ENCODE data around the gene NBPF6.
"Not testable (repeated sequence)": the region's sequence is repeated elsewhere in the genome, so short reads cannot be mapped to it uniquely, and the experiment has no call there.

Gene NBPF6

GRCh38 chr1:108463962-108464361 lies 13.8 kb downstream of the NBPF6 start:
- H3K4me1 ChIP-seq (ENCODE audit: control insufficient read depth, insufficient read depth, low read length); H3K9ac ChIP-seq (ENCODE audit: low read depth, low read length); H3K9me3 ChIP-seq (ENCODE audit: control insufficient read depth, insufficient read depth, low read length); H3K36me3 ChIP-seq (ENCODE audit: control insufficient read depth, insufficient read depth, low read length); H3K27me3 ChIP-seq (ENCODE audit: control insufficient read depth, insufficient read depth, low read length); H3K4me3 ChIP-seq (ENCODE audit: low read depth, low read length): not testable (repeated sequence)

GRCh38 chr1:108466166-108466565 lies 16.0 kb downstream of the NBPF6 start:
- not testable (repeated sequence) for H3K36me3 ChIP-seq (ENCODE audit: control insufficient read depth, insufficient read depth, low read length); H3K4me3 ChIP-seq (ENCODE audit: low read depth, low read length); H3K9me3 ChIP-seq (ENCODE audit: control insufficient read depth, insufficient read depth, low read length); H3K9ac ChIP-seq (ENCODE audit: low read depth, low read length); H3K27me3 ChIP-seq (ENCODE audit: control insufficient read depth, insufficient read depth, low read length); H3K4me1 ChIP-seq (ENCODE audit: control insufficient read depth, insufficient read depth, low read length)

- H3K4me1 ChIP-seq (ENCODE audit: control insufficient read depth, insufficient read depth, low read length); H3K27me3 ChIP-seq (ENCODE audit: control insufficient read depth, insufficient read depth, low read length); H3K9me3 ChIP-seq (ENCODE audit: control insufficient read depth, insufficient read depth, low read length); H3K4me3 ChIP-seq (ENCODE audit: low read depth, low read length); H3K9ac ChIP-seq (ENCODE audit: low read depth, low read length); H3K36me3 ChIP-seq (ENCODE audit: control insufficient read depth, insufficient read depth, low read length): not testable (repeated sequence)
Measured at GRCh38 chr1:108467155-108467554, 17.0 kb downstream of the NBPF6 start.

- H3K36me3 ChIP-seq (ENCODE audit: control insufficient read depth, insufficient read depth, low read length); H3K9me3 ChIP-seq (ENCODE audit: control insufficient read depth, insufficient read depth, low read length); H3K4me3 ChIP-seq (ENCODE audit: low read depth, low read length); H3K27me3 ChIP-seq (ENCODE audit: control insufficient read depth, insufficient read depth, low read length); H3K4me1 ChIP-seq (ENCODE audit: control insufficient read depth, insufficient read depth, low read length); H3K9ac ChIP-seq (ENCODE audit: low read depth, low read length): not testable (repeated sequence)
Measured at GRCh38 chr1:108470750-108471149, 20.6 kb downstream of the NBPF6 start.

GRCh38 chr1:108474516-108474915 lies 24.4 kb downstream of the NBPF6 start:
- not testable (repeated sequence) for H3K27me3 ChIP-seq (ENCODE audit: control insufficient read depth, insufficient read depth, low read length); H3K4me1 ChIP-seq (ENCODE audit: control insufficient read depth, insufficient read depth, low read length); H3K9ac ChIP-seq (ENCODE audit: low read depth, low read length); H3K36me3 ChIP-seq (ENCODE audit: control insufficient read depth, insufficient read depth, low read length); H3K9me3 ChIP-seq (ENCODE audit: control insufficient read depth, insufficient read depth, low read length); H3K4me3 ChIP-seq (ENCODE audit: low read depth, low read length)

GRCh38 chr1:108478429-108479015 lies 28.4 kb downstream of the NBPF6 start:
- Histone ChIP-seq H3K4me3 (ENCODE audit: low read depth, low read length) (no peak overlapping the region), H3K4me1 (ENCODE audit: control insufficient read depth, insufficient read depth, low read length) (no peaks in the 10 kb centered on the region), H3K27me3 (ENCODE audit: control insufficient read depth, insufficient read depth, low read length) (no peaks in the 10 kb centered on the region), H3K9me3 (ENCODE audit: control insufficient read depth, insufficient read depth, low read length) (peaks cover 3% of the 10 kb centered on the region), H3K36me3 (ENCODE audit: control insufficient read depth, insufficient read depth, low read length) (no peaks in the 10 kb centered on the region), H3K9ac (ENCODE audit: low read depth, low read length) (no peak overlapping the region)

- Histone ChIP-seq H3K4me3 (ENCODE audit: low read depth, low read length) (no peak overlapping the region), H3K9me3 (ENCODE audit: control insufficient read depth, insufficient read depth, low read length) (peaks cover 8% of the 10 kb centered on the region), H3K4me1 (ENCODE audit: control insufficient read depth, insufficient read depth, low read length) (no peaks in the 10 kb centered on the region), H3K9ac (ENCODE audit: low read depth, low read length) (no peak overlapping the region), H3K27me3 (ENCODE audit: control insufficient read depth, insufficient read depth, low read length) (no peaks in the 10 kb centered on the region), H3K36me3 (ENCODE audit: control insufficient read depth, insufficient read depth, low read length) (no peaks in the 10 kb centered on the region)
Measured at GRCh38 chr1:108482708-108483107, 32.6 kb downstream of the NBPF6 start.

GRCh38 chr1:108485990-108486389 lies 35.8 kb downstream of the NBPF6 start:
- H3K36me3 ChIP-seq (ENCODE audit: control insufficient read depth, insufficient read depth, low read length); H3K9me3 ChIP-seq (ENCODE audit: control insufficient read depth, insufficient read depth, low read length); H3K9ac ChIP-seq (ENCODE audit: low read depth, low read length); H3K27me3 ChIP-seq (ENCODE audit: control insufficient read depth, insufficient read depth, low read length); H3K4me1 ChIP-seq (ENCODE audit: control insufficient read depth, insufficient read depth, low read length); H3K4me3 ChIP-seq (ENCODE audit: low read depth, low read length): not testable (repeated sequence)

GRCh38 chr1:108486707-108487106 lies 36.6 kb downstream of the NBPF6 start:
- H3K9me3 ChIP-seq (ENCODE audit: control insufficient read depth, insufficient read depth, low read length); H3K27me3 ChIP-seq (ENCODE audit: control insufficient read depth, insufficient read depth, low read length); H3K4me3 ChIP-seq (ENCODE audit: low read depth, low read length); H3K36me3 ChIP-seq (ENCODE audit: control insufficient read depth, insufficient read depth, low read length); H3K9ac ChIP-seq (ENCODE audit: low read depth, low read length); H3K4me1 ChIP-seq (ENCODE audit: control insufficient read depth, insufficient read depth, low read length): not testable (repeated sequence)

- H3K36me3 ChIP-seq (ENCODE audit: control insufficient read depth, insufficient read depth, low read length); H3K4me1 ChIP-seq (ENCODE audit: control insufficient read depth, insufficient read depth, low read length); H3K9ac ChIP-seq (ENCODE audit: low read depth, low read length); H3K27me3 ChIP-seq (ENCODE audit: control insufficient read depth, insufficient read depth, low read length); H3K9me3 ChIP-seq (ENCODE audit: control insufficient read depth, insufficient read depth, low read length); H3K4me3 ChIP-seq (ENCODE audit: low read depth, low read length): not testable (repeated sequence)
Measured at GRCh38 chr1:108495008-108495407, 44.9 kb downstream of the NBPF6 start.

- H3K27me3 ChIP-seq (ENCODE audit: control insufficient read depth, insufficient read depth, low read length); H3K9me3 ChIP-seq (ENCODE audit: control insufficient read depth, insufficient read depth, low read length); H3K36me3 ChIP-seq (ENCODE audit: control insufficient read depth, insufficient read depth, low read length); H3K4me3 ChIP-seq (ENCODE audit: low read depth, low read length); H3K4me1 ChIP-seq (ENCODE audit: control insufficient read depth, insufficient read depth, low read length); H3K9ac ChIP-seq (ENCODE audit: low read depth, low read length): not testable (repeated sequence)
Measured at GRCh38 chr1:108496856-108497255, 46.7 kb downstream of the NBPF6 start.

GRCh38 chr1:108502138-108502537 lies 52.0 kb downstream of the NBPF6 start:
- Histone ChIP-seq H3K4me3 (ENCODE audit: low read depth, low read length) (no peak overlapping the region), H3K27me3 (ENCODE audit: control insufficient read depth, insufficient read depth, low read length) (no peaks in the 10 kb centered on the region), H3K9ac (ENCODE audit: low read depth, low read length) (no peak overlapping the region), H3K4me1 (ENCODE audit: control insufficient read depth, insufficient read depth, low read length) (no peaks in the 10 kb centered on the region), H3K9me3 (ENCODE audit: control insufficient read depth, insufficient read depth, low read length) (no peaks in the 10 kb centered on the region), H3K36me3 (ENCODE audit: control insufficient read depth, insufficient read depth, low read length) (no peaks in the 10 kb centered on the region)

GRCh38 chr1:108502624-108503023 lies 52.5 kb downstream of the NBPF6 start:
- H3K27me3 ChIP-seq (ENCODE audit: control insufficient read depth, insufficient read depth, low read length), result no peaks in the 10 kb centered on the region
- no peak overlapping the region for H3K9ac ChIP-seq (ENCODE audit: low read depth, low read length)
- no peaks in the 10 kb centered on the region for H3K4me1 ChIP-seq (ENCODE audit: control insufficient read depth, insufficient read depth, low read length)
- H3K4me3 ChIP-seq (ENCODE audit: low read depth, low read length), result no peak overlapping the region
- no peaks in the 10 kb centered on the region for H3K9me3 ChIP-seq (ENCODE audit: control insufficient read depth, insufficient read depth, low read length)
- H3K36me3 ChIP-seq (ENCODE audit: control insufficient read depth, insufficient read depth, low read length), result no peaks in the 10 kb centered on the region

Data from iPS-15b (cell line).